ENCODE data around the gene GBGT1. TPM values are rescaled to one million over a fixed set of nuclear protein-coding genes. Genes with fewer than 3 reads are reported as not detected.

Gene GBGT1
- total RNA-seq, 1 donor from 2014 or later = 2.6 TPM

DNA sequence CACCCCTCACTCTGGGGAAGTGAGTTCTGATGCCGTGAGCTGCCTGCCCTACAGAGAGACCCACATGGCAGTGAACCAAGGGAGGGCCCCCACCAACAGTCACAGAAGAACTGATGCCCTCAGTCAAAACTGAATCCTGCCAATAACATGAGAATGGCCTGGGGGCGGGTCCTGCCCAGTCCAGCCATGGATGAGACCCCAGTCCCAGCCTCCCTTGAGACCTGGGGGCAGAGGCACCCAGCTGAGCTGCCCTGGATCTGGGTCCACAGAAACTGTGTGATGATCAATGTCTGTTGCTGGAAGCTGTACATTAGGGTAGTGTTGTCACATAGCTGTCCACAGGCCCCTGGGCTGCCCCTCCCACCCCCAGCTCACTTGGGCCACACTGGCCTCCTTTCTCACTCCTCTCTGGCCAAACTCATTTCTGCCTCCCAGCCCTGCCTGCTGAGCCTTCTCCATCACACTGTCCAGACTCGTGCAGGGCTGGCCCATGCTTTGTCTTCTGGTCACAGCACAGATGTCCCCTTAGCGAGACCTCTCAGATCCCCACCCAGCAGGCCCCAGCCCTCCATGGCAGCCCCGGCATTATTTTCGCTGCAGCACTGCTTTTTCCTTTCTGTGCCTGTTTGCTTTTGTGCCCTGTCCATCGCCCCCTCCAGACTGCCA, 16.8 kb downstream of the GBGT1 start:
- Histone ChIP-seq H3K36me3 (ENCODE audit: control insufficient read depth in 3 of 3, insufficient read depth in 3 of 3, low read length in 3 of 3) (no peaks in the 10 kb centered on the region), H3K4me3 (ENCODE audit: low read length in 3 of 3) (peak overlapping the region in 1 of 3 donors; percentile 95), H3K4me1 (ENCODE audit: control insufficient read depth in 3 of 3, insufficient read depth in 3 of 3, low read length in 3 of 3) (peaks cover 40 to 51% (median 41%) of the 10 kb centered on the region in 3 donors), H3K9ac (ENCODE audit: low read depth in 1 of 3, low read length in 3 of 3) (peak overlapping the region in 2 of 3 donors; percentile 45 to 57), H3K27ac (ENCODE audit: low read depth, low read length) (no peak overlapping the region), H3K27me3 (ENCODE audit: control insufficient read depth in 3 of 3, insufficient read depth in 3 of 3, low read length in 3 of 3) (no peaks in the 10 kb centered on the region), H3K9me3 (ENCODE audit: control insufficient read depth in 3 of 3, low read length in 3 of 3) (no peaks in the 10 kb centered on the region)

- H3K36me3 ChIP-seq (ENCODE audit: control insufficient read depth in 3 of 3, insufficient read depth in 3 of 3, low read length in 3 of 3) = no peaks in the 10 kb centered on the region
- peak overlapping the region; percentile 23 to 78 (median 67) for H3K4me3 ChIP-seq (ENCODE audit: low read length in 3 of 3)
- peak overlapping the region; percentile 65 to 86 (median 72) for H3K9ac ChIP-seq (ENCODE audit: low read depth in 1 of 3, low read length in 3 of 3)
- H3K4me1 ChIP-seq (ENCODE audit: control insufficient read depth in 3 of 3, insufficient read depth in 3 of 3, low read length in 3 of 3) = peaks cover 43 to 59% (median 44%) of the 10 kb centered on the region in 3 donors
- H3K27me3 ChIP-seq (ENCODE audit: control insufficient read depth in 3 of 3, insufficient read depth in 3 of 3, low read length in 3 of 3) = no peaks in the 10 kb centered on the region
- H3K27ac ChIP-seq (ENCODE audit: low read depth, low read length) = peak overlapping the region; percentile 70
- no peaks in the 10 kb centered on the region for H3K9me3 ChIP-seq (ENCODE audit: control insufficient read depth in 3 of 3, low read length in 3 of 3)
Observed at GRCh38 chr9:133144904-133145851, 18.5 kb downstream of the GBGT1 start.

DNA sequence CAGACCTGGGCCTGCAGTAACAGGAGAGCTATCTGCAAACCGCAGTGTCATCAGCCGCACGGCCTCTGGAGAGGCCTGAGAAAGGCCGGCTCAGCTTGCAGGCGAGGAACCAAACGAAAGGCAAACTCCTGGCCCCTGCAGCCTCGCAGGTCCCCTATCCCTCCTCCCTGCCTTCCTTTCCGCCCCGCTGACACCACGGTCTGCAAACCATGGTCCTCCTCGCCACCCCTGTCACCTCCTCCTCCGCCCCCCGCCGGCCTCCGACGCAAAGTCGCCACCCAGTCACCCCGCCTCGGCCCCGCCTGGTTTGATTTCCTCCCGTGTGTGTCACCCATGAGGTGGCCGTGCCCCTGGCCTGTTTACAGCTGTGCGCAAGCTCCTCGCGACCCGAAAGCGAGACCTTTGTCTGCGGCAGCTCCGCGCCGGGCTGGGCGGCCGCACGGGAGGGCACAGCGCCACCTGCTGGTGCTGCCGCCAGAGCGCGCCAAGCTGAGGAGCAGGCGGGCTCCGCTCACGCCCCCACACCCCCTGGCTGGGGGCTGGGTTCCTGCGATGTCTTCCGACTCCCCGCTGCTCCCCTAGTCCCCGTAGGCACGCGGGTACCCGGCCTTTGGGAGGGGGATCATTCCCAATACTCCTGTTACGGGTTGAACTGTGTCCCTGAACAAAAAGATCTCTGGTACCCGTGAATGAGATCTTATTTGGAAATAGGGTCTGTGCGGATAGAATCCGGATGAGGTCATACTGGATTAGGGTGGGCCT, 19.4 kb downstream of the GBGT1 start:
- Histone ChIP-seq H3K9ac (ENCODE audit: low read depth in 1 of 3, low read length in 3 of 3) (peak overlapping the region; percentile 65 to 86 (median 72)), H3K36me3 (ENCODE audit: control insufficient read depth in 3 of 3, insufficient read depth in 3 of 3, low read length in 3 of 3) (no peaks in the 10 kb centered on the region), H3K9me3 (ENCODE audit: control insufficient read depth in 3 of 3, low read length in 3 of 3) (no peaks in the 10 kb centered on the region), H3K27me3 (ENCODE audit: control insufficient read depth in 3 of 3, insufficient read depth in 3 of 3, low read length in 3 of 3) (no peaks in the 10 kb centered on the region), H3K4me1 (ENCODE audit: control insufficient read depth in 3 of 3, insufficient read depth in 3 of 3, low read length in 3 of 3) (peaks cover 41 to 61% (median 42%) of the 10 kb centered on the region in 3 donors), H3K4me3 (ENCODE audit: low read length in 3 of 3) (peak overlapping the region; percentile 59 to 78 (median 67)), H3K27ac (ENCODE audit: low read depth, low read length) (peak overlapping the region; percentile 70)

DNA sequence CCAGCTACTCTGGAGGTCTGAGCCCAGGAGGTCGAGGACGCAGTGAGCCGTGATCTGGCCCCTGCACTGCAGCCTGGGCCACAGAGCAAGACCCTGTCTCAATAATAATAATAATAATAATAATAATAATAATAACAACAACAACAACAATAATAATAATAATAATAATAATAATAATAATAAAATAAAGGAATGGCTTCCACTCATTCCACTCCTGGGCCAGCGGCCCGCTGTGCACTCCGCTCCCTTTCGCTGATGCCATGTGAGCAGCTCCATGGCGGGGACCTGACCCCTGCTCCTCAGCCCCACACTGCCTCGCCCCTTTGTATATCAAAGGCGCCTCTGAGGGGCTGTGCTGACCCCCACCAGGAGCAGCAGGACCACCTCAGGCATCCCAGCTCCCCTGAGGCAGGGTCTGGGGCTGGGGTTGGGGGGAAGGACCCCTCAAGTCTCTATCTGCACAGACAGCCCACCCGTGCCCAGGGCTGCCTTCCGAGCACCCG, 20.0 kb downstream of the GBGT1 start:
- Histone ChIP-seq H3K4me1 (ENCODE audit: control insufficient read depth in 3 of 3, insufficient read depth in 3 of 3, low read length in 3 of 3) (peaks cover 45 to 65% (median 46%) of the 10 kb centered on the region in 3 donors), H3K27me3 (ENCODE audit: control insufficient read depth in 3 of 3, insufficient read depth in 3 of 3, low read length in 3 of 3) (no peaks in the 10 kb centered on the region), H3K9ac (ENCODE audit: low read depth in 1 of 3, low read length in 3 of 3) (peak overlapping the region; percentile 65 to 86 (median 72)), H3K27ac (ENCODE audit: low read depth, low read length) (peak overlapping the region; percentile 70), H3K36me3 (ENCODE audit: control insufficient read depth in 3 of 3, insufficient read depth in 3 of 3, low read length in 3 of 3) (no peaks in the 10 kb centered on the region), H3K4me3 (ENCODE audit: low read length in 3 of 3) (peak overlapping the region; percentile 59 to 78 (median 67)), H3K9me3 (ENCODE audit: control insufficient read depth in 3 of 3, low read length in 3 of 3) (no peaks in the 10 kb centered on the region)

DNA sequence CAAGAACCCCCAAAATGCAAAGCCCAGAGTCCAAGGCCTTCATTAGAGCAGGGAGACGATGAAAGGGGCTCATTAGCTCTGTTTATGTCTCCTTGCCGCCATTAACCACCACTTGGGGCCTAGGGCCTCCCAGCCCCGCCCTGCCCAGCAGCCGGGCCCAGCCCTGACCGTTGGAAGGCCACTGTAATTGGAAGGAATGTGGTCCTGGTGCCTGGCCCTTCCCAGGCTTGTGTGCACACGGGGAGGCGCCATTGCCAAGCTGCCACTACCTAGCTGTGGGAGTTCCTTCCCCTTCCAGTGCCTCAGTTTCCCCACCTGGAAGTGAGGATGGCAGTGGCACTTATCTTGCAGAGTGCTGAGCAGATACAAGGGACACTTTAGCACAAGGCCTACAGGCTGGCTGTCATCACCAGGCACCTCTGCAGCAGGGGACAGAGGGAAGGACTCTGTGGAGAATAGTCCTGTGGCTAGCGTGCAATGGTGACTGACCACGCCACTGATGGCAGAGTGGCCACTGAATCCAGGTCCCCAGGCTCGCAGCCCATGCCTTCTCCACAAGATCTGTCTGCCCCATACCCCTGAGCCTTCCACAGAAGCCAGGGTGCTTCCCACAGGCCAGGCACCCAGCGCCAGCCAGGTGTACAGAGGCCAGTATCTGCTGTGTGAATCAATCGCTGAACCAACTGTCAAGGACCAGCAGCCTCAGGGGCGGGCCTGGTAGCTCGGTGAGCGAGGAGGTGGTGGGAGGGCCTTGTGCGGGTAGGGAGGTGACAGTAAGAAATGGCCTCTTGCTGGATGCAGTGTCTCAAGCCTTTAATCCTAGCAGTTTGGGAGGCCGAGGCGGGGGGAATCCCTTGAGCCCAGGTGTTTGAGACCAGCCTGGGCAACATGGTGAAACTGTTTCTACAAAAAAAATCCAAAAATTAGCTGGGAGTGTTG, 20.8 kb downstream of the GBGT1 start:
- no peak overlapping the region for H3K4me3 ChIP-seq (ENCODE audit: low read length in 3 of 3)
- no peaks in the 10 kb centered on the region for H3K36me3 ChIP-seq (ENCODE audit: control insufficient read depth in 3 of 3, insufficient read depth in 3 of 3, low read length in 3 of 3)
- H3K9ac ChIP-seq (ENCODE audit: low read depth in 1 of 3, low read length in 3 of 3) = peak overlapping the region in 2 of 3 donors; percentile 20 to 50
- H3K27me3 ChIP-seq (ENCODE audit: control insufficient read depth in 3 of 3, insufficient read depth in 3 of 3, low read length in 3 of 3) = no peaks in the 10 kb centered on the region
- H3K9me3 ChIP-seq (ENCODE audit: control insufficient read depth in 3 of 3, low read length in 3 of 3) = no peaks in the 10 kb centered on the region
- peaks cover 45 to 64% (median 46%) of the 10 kb centered on the region in 3 donors for H3K4me1 ChIP-seq (ENCODE audit: control insufficient read depth in 3 of 3, insufficient read depth in 3 of 3, low read length in 3 of 3)
- peak overlapping the region; percentile 17 for H3K27ac ChIP-seq (ENCODE audit: low read depth, low read length)

DNA sequence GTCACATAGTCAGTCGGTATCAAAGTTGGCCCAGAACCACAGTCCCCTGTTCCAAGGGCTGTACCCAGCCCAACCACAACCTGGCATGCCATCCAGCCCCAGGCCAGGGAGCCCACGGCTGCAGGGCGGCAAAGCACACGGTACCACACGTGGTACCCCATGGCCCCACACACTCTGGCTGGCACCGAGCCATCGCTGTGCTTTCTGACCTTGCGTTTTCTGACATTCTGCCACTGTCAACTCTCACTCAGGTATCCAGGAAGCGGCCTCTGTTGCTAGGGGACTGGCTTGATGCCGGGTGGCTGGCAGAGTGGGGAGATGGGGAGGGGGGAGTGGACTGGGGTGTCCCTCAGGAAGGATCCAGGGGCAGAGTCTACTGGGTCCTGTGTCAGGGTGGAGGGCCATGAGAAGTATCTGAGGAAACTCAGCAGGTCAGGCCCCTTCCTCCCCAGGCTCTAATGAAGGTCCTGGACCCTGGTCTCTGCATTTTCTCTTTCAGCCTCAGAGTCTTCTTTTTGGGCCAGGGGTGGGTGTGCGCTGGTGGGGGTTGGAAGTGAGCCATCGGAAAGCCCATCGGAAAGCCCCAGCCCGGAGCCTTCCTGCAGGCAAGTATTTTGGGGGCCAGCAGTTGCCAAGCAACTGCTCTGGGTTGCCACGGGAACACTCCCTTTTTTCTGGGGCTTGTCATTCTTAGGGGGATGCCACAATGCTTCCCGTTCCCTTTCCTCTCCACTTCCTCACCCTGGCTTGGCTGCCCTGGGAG, 21.7 kb downstream of the GBGT1 start:
- Histone ChIP-seq H3K9ac (ENCODE audit: low read depth in 1 of 3, low read length in 3 of 3) (peak overlapping the region; percentile 20 to 50 (median 38)), H3K27ac (ENCODE audit: low read depth, low read length) (peak overlapping the region; percentile 17), H3K9me3 (ENCODE audit: control insufficient read depth in 3 of 3, low read length in 3 of 3) (no peaks in the 10 kb centered on the region), H3K4me3 (ENCODE audit: low read length in 3 of 3) (no peak overlapping the region), H3K36me3 (ENCODE audit: control insufficient read depth in 3 of 3, insufficient read depth in 3 of 3, low read length in 3 of 3) (no peaks in the 10 kb centered on the region), H3K27me3 (ENCODE audit: control insufficient read depth in 3 of 3, insufficient read depth in 3 of 3, low read length in 3 of 3) (no peaks in the 10 kb centered on the region), H3K4me1 (ENCODE audit: control insufficient read depth in 3 of 3, insufficient read depth in 3 of 3, low read length in 3 of 3) (peaks cover 45 to 62% (median 45%) of the 10 kb centered on the region in 3 donors)

GRCh38 chr9:133140606-133141005, 23.1 kb downstream of the GBGT1 start:
- Histone ChIP-seq H3K9me3 (ENCODE audit: control insufficient read depth in 3 of 3, low read length in 3 of 3) (no peaks in the 10 kb centered on the region), H3K27me3 (ENCODE audit: control insufficient read depth in 3 of 3, insufficient read depth in 3 of 3, low read length in 3 of 3) (no peaks in the 10 kb centered on the region), H3K27ac (ENCODE audit: low read depth, low read length) (no peak overlapping the region), H3K36me3 (ENCODE audit: control insufficient read depth in 3 of 3, insufficient read depth in 3 of 3, low read length in 3 of 3) (no peaks in the 10 kb centered on the region), H3K4me1 (ENCODE audit: control insufficient read depth in 3 of 3, insufficient read depth in 3 of 3, low read length in 3 of 3) (peaks cover 49 to 68% (median 49%) of the 10 kb centered on the region in 3 donors), H3K4me3 (ENCODE audit: low read length in 3 of 3) (no peak overlapping the region), H3K9ac (ENCODE audit: low read depth in 1 of 3, low read length in 3 of 3) (peak overlapping the region in 1 of 3 donors; percentile 33)

GRCh38 chr9:133140174-133140505, 23.6 kb downstream of the GBGT1 start:
- Histone ChIP-seq H3K9ac (ENCODE audit: low read depth in 1 of 3, low read length in 3 of 3) (no peak overlapping the region), H3K9me3 (ENCODE audit: control insufficient read depth in 3 of 3, low read length in 3 of 3) (no peaks in the 10 kb centered on the region), H3K4me3 (ENCODE audit: low read length in 3 of 3) (no peak overlapping the region), H3K27me3 (ENCODE audit: control insufficient read depth in 3 of 3, insufficient read depth in 3 of 3, low read length in 3 of 3) (no peaks in the 10 kb centered on the region), H3K36me3 (ENCODE audit: control insufficient read depth in 3 of 3, insufficient read depth in 3 of 3, low read length in 3 of 3) (no peaks in the 10 kb centered on the region), H3K4me1 (ENCODE audit: control insufficient read depth in 3 of 3, insufficient read depth in 3 of 3, low read length in 3 of 3) (peaks cover 54 to 72% (median 54%) of the 10 kb centered on the region in 3 donors), H3K27ac (ENCODE audit: low read depth, low read length) (no peak overlapping the region)

All from skeletal muscle tissue (tissue), 4 donors.